IMR-90 (cell line): ENCODE measurements around the gene C22orf15.

Source experiments
- BHLHE40 ChIP-seq: fragments of 150-350 bp; IDR thresholded peaks from 2 replicates; pipeline ENCODE4 v1.6.1; 2016; ENCODE audit warnings: mild to moderate bottlenecking, low read depth, low read length
- CHD1 ChIP-seq: IDR thresholded peaks from 2 replicates; pipeline ENCODE4 v1.6.1; 2012; ENCODE audit warnings: low read depth, low read length, improper control_type of control experiment
- CTCF ChIP-seq: conservative IDR thresholded peaks from 2 replicates; pipeline ENCODE4 v1.5.1; 2012; ENCODE audit warnings: mild to moderate bottlenecking, low read depth, low read length, improper control_type of control experiment
- ELK1 ChIP-seq: fragments of 150-350 bp; IDR thresholded peaks from 2 replicates; pipeline ENCODE4 v1.6.1; 2016; ENCODE audit warnings: low read depth, mild to moderate bottlenecking, low read length, moderate library complexity, borderline replicate concordance
- FOS ChIP-seq: fragments of 150-350 bp; IDR thresholded peaks from 2 replicates; pipeline ENCODE4 v1.6.1; 2016; ENCODE audit warnings: low read depth, low read length
- MAFK ChIP-seq: IDR thresholded peaks from 2 replicates; pipeline ENCODE4 v1.6.1; 2012; ENCODE audit warnings: low read depth, low read length, improper control_type of control experiment
- MAZ ChIP-seq: IDR thresholded peaks from 2 replicates; pipeline ENCODE4 v1.6.1; 2012; ENCODE audit warnings: low read depth, mild to moderate bottlenecking, low read length, improper control_type of control experiment, moderate library complexity, borderline replicate concordance
- MXI1 ChIP-seq: IDR thresholded peaks from 2 replicates; pipeline ENCODE4 v1.6.1; 2012; ENCODE audit warnings: low read depth, mild to moderate bottlenecking, low read length, moderate library complexity, borderline replicate concordance
- POLR2A ChIP-seq: IDR thresholded peaks from 2 replicates; pipeline ENCODE4 v1.6.1; 2012; ENCODE audit warnings: mild to moderate bottlenecking, low read depth, low read length
- RAD21 ChIP-seq: IDR thresholded peaks from 2 replicates; pipeline ENCODE4 v1.6.1; 2012; ENCODE audit warnings: low read length, improper control_type of control experiment
- RCOR1 ChIP-seq: IDR thresholded peaks from 2 replicates; pipeline ENCODE4 v1.6.1; 2012; ENCODE audit warnings: mild to moderate bottlenecking, low read length, improper control_type of control experiment; ENCODE audit not compliant: insufficient replicate concordance
- RFX5 ChIP-seq: IDR thresholded peaks from 2 replicates; pipeline ENCODE4 v1.8.0; 2012; ENCODE audit warnings: low read depth, mild to moderate bottlenecking, low read length, moderate library complexity
- SMC3 ChIP-seq: fragments of 150-350 bp; IDR thresholded peaks from 2 replicates; pipeline ENCODE4 v1.6.1; 2016; ENCODE audit warnings: low read depth, mild to moderate bottlenecking, antibody characterized with exemption, low read length, moderate library complexity
- USF2 ChIP-seq: fragments of 150-350 bp; IDR thresholded peaks from 2 replicates; pipeline ENCODE4 v1.6.1; 2017; ENCODE audit warnings: mild to moderate bottlenecking, antibody characterized with exemption, low read length, low read depth

- TF ChIP-seq CTCF (no peak), POLR2A (no peak), RCOR1 (no peak), RFX5 (no peak), FOS (no peak), MXI1 (no peak), SMC3 (no peak), BHLHE40 (no peak), MAFK (no peak), RAD21 (no peak), CHD1 (no peak), ELK1 (no peak), MAZ (no peak), USF2 (no peak)
These were observed 47.9 kb upstream of the C22orf15 start for GRCh38 chr22:23714596-23715578.
